GM12872 (cell line): ENCODE results near the gene TNFRSF8.

Experiments
- TF ChIP-seq, protein P1 (sequence below): IDR thresholded peaks from 3 replicates; pipeline ENCODE4 v1.5.1; 2011; ENCODE audit warnings: low read depth, mild to moderate bottlenecking, low read length, moderate library complexity; ENCODE audit not compliant: insufficient read depth

The TNFRSF8 gene

DNA sequence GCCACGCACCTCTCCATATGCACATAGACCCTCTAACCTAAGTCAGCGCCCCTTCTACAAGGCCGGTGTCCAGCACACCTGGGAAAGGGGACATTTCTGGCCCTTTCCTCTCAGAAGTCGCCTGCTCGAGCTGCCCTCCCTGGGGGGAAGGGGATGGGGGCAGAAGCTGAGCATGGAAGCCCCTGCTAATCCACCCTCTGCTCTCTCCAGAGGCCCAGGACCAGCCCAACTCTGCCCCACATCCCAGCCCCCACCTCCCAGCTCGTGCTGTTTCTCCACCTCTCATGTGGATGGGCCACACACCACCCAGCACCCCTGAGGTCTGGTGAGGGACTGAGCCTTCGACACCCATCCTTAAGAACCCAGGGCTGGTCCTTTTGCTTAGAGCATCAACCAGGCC is 118.5 kb downstream of the TNFRSF8 start:
- TF ChIP-seq, protein P1, sequence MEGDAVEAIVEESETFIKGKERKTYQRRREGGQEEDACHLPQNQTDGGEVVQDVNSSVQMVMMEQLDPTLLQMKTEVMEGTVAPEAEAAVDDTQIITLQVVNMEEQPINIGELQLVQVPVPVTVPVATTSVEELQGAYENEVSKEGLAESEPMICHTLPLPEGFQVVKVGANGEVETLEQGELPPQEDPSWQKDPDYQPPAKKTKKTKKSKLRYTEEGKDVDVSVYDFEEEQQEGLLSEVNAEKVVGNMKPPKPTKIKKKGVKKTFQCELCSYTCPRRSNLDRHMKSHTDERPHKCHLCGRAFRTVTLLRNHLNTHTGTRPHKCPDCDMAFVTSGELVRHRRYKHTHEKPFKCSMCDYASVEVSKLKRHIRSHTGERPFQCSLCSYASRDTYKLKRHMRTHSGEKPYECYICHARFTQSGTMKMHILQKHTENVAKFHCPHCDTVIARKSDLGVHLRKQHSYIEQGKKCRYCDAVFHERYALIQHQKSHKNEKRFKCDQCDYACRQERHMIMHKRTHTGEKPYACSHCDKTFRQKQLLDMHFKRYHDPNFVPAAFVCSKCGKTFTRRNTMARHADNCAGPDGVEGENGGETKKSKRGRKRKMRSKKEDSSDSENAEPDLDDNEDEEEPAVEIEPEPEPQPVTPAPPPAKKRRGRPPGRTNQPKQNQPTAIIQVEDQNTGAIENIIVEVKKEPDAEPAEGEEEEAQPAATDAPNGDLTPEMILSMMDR, result no peak

DNA sequence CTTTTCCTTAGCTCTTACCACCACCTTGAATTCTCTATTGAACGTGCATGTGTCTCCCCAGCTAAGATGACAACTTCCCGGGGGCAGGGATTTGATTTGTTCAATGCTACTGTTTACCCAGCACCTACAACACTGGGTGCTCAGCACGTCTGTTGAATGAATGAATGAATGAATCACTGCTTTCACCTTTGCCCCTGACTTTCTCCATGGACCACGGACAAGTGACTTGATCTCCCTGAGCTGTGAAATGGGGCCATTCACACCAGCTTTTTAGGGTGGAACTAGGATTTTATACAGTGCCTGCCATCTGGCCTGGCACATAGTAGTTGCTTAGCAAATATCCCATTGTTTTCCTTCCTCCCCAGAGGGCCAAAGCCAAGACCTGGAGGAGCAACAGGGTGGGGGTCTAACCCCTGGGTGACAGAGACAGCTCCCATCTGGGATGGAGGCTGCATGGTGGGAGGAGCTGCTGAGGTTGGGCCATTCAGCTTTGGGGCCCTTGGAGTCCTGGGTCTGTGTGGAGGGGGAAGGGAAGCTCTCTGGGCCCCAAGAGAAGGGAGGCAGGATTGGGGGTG is 119.4 kb downstream of the TNFRSF8 start:
- TF ChIP-seq, protein P1, result no peak

DNA sequence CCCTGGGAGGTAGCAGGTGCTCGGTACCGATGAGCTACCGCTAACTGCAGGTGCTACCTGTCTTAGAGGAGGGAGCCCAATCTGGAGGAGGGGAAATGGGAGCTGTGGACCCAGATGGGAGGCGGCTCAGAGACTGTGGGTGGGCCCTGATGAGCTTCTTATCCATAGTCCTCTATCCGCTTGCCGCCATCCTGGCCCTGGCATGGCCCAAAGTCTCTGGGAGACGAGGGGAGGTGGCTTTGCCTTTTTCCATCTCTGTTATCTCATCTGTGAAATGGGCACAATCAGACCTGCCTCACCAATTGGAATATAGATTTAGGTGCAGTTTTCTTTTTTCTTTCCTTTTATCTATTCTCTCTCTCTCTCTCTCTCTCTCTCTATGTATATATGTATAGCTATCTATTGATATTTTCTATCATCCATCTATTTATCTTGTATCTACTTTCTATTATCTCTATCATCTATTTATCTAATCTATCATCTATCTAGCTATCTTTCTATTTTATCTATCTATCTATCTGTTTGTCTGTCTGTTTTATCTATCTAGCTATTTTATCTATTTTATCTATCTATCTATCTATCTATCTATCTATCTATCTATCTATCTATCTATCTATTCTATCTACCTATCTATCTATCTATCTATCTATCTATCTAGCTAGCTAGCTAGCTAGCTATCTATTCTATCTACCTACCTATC is 120.1 kb downstream of the TNFRSF8 start:
- TF ChIP-seq, protein P1, result no peak

DNA sequence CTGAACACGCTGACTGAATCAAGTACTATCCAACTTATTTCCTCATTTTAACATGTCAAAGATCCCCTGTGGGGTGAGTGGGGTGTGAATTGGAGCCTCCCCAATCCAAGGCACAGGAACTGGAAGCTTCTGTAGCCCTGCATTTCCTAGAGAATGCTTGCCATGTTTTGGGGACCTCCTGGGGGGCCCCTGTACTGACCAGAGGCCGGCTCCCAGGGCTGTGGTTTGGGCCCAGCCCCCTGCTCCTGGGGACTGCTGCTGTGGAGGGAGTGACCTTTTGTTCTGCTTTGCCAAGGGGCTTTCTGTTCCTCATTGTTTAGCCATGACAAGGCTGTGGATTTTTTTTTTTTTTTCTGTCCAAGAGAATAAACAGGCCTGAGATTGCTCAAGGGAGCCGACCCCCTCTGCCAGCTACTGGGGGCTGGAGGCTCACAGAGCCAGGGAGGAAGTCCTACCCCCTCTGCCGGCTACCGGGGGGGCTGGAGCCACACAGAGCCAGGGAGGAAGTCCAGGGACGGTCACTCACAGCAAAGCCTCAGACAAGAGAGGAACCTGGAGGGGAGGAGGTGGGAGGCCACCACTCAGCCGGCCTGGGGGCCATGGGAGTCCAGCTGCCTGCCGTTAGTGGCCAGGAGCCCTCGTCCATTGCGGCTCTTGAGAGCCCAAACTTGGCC is 121.0 kb downstream of the TNFRSF8 start:
- TF ChIP-seq, protein P1, result 0 out of 3 replicates have a peak, but pooled peaks have one; percentile 19

DNA sequence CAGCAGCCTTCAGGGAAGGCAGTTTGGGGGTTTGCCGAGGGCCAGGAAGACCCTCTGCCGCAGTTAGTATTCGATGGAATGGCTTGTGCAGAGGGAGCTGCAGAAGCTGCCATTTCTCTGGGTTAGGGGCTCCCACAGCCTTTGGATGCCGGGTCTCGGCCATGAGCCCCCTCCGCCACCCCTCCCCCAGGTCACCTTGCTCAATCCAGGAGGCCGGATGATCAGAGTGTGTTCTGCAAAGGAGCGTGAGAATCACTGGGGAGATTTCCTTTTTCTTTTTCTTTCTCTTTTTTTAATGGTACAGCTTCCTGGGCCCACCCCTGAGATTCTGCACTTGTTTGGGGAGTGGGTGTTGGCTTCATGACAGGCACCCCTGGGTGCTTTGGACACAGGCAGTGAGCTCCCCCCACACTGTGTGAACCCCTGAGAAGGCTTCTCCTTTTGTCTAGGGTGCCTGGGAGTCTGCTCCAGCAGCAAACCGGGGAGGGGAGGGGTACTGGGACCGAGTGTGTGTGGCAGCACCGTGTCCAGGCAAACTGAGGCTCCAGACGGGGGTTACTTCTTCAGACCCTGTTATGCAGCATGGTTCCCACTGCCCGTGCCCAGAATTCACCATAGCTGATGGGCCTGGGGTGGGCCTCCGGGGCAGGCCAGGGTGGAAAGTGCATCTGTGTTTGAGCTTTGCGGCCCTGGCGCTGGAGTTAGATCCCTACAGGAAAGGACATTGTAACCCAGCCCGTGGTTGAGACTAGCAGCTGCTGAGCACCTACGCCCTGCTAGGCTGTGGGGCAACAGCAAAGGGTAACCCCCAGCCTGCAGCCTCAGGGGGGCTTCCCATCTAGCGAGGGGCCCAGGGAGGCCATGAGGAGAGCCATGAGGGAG is 122.2 kb downstream of the TNFRSF8 start:
- TF ChIP-seq, protein P1, result no peak

DNA sequence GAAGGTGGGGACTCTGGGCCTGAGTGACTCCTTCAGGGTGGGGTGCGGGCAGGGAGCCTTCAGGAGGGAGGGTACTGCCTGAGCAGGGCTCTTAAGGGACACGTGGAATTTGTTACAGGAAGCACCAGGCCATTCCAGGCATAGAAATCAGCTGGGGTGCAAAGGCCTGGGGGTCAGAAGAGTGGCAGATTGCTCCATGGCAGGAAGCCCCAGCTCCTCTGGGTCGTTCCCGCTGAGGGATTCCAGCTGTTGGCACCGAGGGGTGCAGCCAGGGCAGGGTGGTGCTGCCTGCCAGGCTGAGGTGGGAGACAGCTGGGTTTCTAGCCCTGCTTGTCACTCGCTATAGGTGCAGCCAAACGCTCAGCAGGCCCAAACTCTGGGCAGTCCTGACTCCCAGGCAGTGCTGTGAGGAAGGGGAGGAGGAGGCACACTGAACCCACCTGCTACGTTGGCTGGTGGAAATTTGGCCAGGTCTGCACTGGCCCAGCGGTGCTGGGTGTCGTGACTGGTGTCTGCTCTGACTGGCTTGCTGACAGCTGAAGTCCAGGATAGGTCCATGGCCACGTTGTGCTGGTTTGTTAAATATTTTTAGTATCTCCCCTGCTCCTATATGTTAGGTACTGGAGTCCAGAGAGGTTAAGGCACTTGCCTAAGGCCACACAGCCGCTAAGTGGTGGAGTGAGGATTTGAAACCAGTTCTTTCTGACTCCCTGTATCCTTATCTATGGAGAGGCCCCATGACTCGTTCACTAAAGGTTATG is 123.0 kb downstream of the TNFRSF8 start:
- TF ChIP-seq, protein P1, result no peak

DNA sequence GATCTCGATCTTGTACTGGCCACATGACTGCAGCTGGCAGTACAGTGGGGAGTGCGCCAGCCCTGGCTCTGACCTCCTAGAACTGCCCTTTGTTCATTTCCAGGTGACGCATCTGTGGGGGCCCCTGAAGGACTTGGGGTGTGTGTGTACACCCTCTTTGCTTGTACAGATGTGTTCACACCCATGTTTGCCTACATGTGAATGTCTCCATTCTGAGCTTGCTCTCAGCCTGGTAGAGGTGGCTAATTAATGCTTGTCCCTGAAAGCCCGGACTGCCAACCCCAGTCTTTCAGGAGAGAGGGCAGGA is 123.5 kb downstream of the TNFRSF8 start:
- TF ChIP-seq, protein P1, result no peak
